K562 (cell line): ENCODE data around the gene PPP4C. TPM values are rescaled to one million over a fixed set of nuclear protein-coding genes. Genes with fewer than 3 reads are reported as not detected.

ENCODE experiments used
- BRD9 ChIP-seq: fragments of 450-650 bp; IDR thresholded peaks from 2 replicates; pipeline ENCODE4 v1.6.1; 2018; ENCODE audit warnings: low read depth; ENCODE audit not compliant: partially characterized antibody
- ETV1 ChIP-seq: fragments of 450-650 bp; conservative IDR thresholded peaks from 2 replicates; pipeline ENCODE4 v1.6.1; 2016; ENCODE audit warnings: missing genetic modification characterization, control low read depth, low read depth, missing compliant biosample characterization
- HMGXB4 ChIP-seq: sonication (generic); formaldehyde crosslinking; IDR thresholded peaks from 2 replicates; pipeline ENCODE4 v1.8.1; 2023; ENCODE audit warnings: mild to moderate bottlenecking, missing genetic modification reagents
- MTA3 ChIP-seq: fragments of 450-650 bp; formaldehyde crosslinking; IDR thresholded peaks from 2 replicates; pipeline ENCODE4 v1.6.1; 2017; ENCODE audit warnings: mild to moderate bottlenecking, borderline replicate concordance
- NR2C2 ChIP-seq, 2 experiments: fragments of 200-800 bp in 1 of 2; sonication (Bioruptor generic) in 1 of 2; sonication (generic) in 1 of 2; formaldehyde crosslinking in 1 of 2; IDR thresholded peaks; 2 replicates each; pipeline versions ENCODE4 v1.6.1 to v1.8.0; 2016 to 2022; ENCODE audit warnings: mild to moderate bottlenecking in 1 of 2, missing compliant biosample characterization in 1 of 2, missing genetic modification characterization in 1 of 2, missing genetic modification reagents in 1 of 2
- RCOR1 ChIP-seq, 2 experiments: IDR thresholded peaks; 2 replicates each; pipeline ENCODE4 v1.6.1; 2012; ENCODE audit warnings: low read depth in 2 of 2, low read length in 2 of 2, borderline replicate concordance in 1 of 2, improper control_type of control experiment in 1 of 2
- RNF219 ChIP-seq: fragments of 250-450 bp; sonication (Bioruptor Pico); IDR thresholded peaks from 2 replicates; pipeline ENCODE4 v1.5.0; 2022; ENCODE audit warnings: mild to moderate bottlenecking
- SMAD1 ChIP-seq: fragments of 150-350 bp; IDR thresholded peaks from 2 replicates; pipeline ENCODE4 v1.6.1; 2014; ENCODE audit warnings: low read length, low read depth; ENCODE audit not compliant: partially characterized antibody
- SMARCA4 ChIP-seq: fragments of 450-650 bp; IDR thresholded peaks from 2 replicates; pipeline ENCODE4 v1.6.1; 2016
- SRF ChIP-seq, 2 experiments: fragments of 250-450, 450-650 bp in 1 of 2; sonication (Bioruptor Pico) in 1 of 2; sonication (generic) in 1 of 2; formaldehyde crosslinking; IDR thresholded peaks; 2 replicates each; pipeline versions ENCODE4 v1.5.0 to v1.5.1; 2020 to 2022; ENCODE audit warnings: mild to moderate bottlenecking in 1 of 2, missing genetic modification reagents in 1 of 2
- TCFL5 ChIP-seq: fragments of 250-450 bp; sonication (Bioruptor Pico); conservative IDR thresholded peaks from 2 replicates; pipeline ENCODE4 v1.6.1; 2021; ENCODE audit warnings: mild to moderate bottlenecking, moderate library complexity, matching md5 sums
- TFE3 ChIP-seq: fragments of 450-650 bp; formaldehyde crosslinking; IDR thresholded peaks from 2 replicates; pipeline ENCODE4 v1.4.0; 2020; ENCODE audit warnings: mild to moderate bottlenecking, mixed read lengths
- ZNF764 ChIP-seq: fragments of 250-450 bp; sonication (Bioruptor Pico); IDR thresholded peaks from 2 replicates; pipeline ENCODE4 v1.4.0; 2020; ENCODE audit warnings: low read depth, mild to moderate bottlenecking, moderate library complexity
- polyA plus RNA-seq, 8 experiments: library from polyadenylated mRNA; depleted of rRNA in 4 of 8; stranded (reverse) in 5 of 8; unstranded in 3 of 8; fragments of >200 nt; fragmentation: Nextera tagmentation in 2 of 8; fragmentation: Illumina TruSeq in 1 of 8; extraction: Ambion mirVana in 2 of 8; extraction: Trizol in 1 of 8; gene quantifications; 2 replicates each; pipeline versions ENCODE4 v1.2.1 to v1.2.3, GENCODE V29; 2011 to 2014; ENCODE audit warnings: inconsistent platforms in 1 of 8, missing spikeins in 1 of 8
- total RNA-seq, 7 experiments: library from RNA; depleted of rRNA in 6 of 7; stranded (reverse); fragments of >200 nt in 6 of 7; fragmentation: Illumina TruSeq in 2 of 7; extraction: Trizol in 2 of 7; gene quantifications; 2 replicates each; pipeline versions ENCODE4 v1.2.1 to v1.2.3, GENCODE V29; 2011 to 2021; ENCODE audit warnings: low replicate concordance in 1 of 7

Gene PPP4C
- total and polyA plus RNA-seq, 9 of the 15 experiments (the other 6 are each of a cell fraction or from before 2014, with no cell fraction given): 3.5 to 183 (median 131) TPM

GRCh38 chr16:30063893-30064728 is 11.7 kb upstream of the PPP4C start (continued):
- peak; percentile 83 for TF ChIP-seq TFE3 (CRISPR knock-in tag)
- TF ChIP-seq ETV1 (tag): no peak
- peak; percentile 61 for TF ChIP-seq MTA3
- TF ChIP-seq RNF219 (CRISPR knock-in tag): no peak
- no peak for TF ChIP-seq ZNF764 (CRISPR knock-in tag)
- TF ChIP-seq SMAD1: no peak
- TF ChIP-seq BRD9: peak; percentile 28
- no peak; the same call in 1 of the 2 replicates for TF ChIP-seq NR2C2 (CRISPR knock-in tag; IDR thresholded peaks at IDR 0.05)
- TF ChIP-seq NR2C2 (tag; IDR thresholded peaks at IDR 0.05): peak; percentile 70
- no peak for TF ChIP-seq HMGXB4 (CRISPR knock-in tag)
- TF ChIP-seq SRF (CRISPR knock-in tag; IDR thresholded peaks at IDR 0.05): peak in 1 of 2 experiments; percentile 51; a peak in 1 of 4 replicates
- peak in 1 of 2 experiments; percentile 4; a peak in 1 of 4 replicates for TF ChIP-seq RCOR1 (IDR thresholded peaks at IDR 0.05; ENCODE audit: borderline replicate concordance in 1 of 2, low read depth in 2 of 2, low read length in 2 of 2)
- peak; percentile 33; the same call in 1 of the 2 replicates for TF ChIP-seq SMARCA4
- TF ChIP-seq TCFL5 (CRISPR knock-in tag): no peak
